Stimulated activated CD8-positive, alpha-beta memory T cell treated with anti-CD3 and anti-CD28 coated beads, Interleukin-4, amount 100 ng/mL, for 1 hour (primary cell): ENCODE results near the gene FAM89A.

Experiments used
- DNase-seq, 2 donors: peaks; one replicate each; pipeline ENCODE4 v3.0.0-alpha.2; 2020; ENCODE audit warnings: low read depth in 2 of 2, low spot score in 1 of 2

FAM89A gene

DNA sequence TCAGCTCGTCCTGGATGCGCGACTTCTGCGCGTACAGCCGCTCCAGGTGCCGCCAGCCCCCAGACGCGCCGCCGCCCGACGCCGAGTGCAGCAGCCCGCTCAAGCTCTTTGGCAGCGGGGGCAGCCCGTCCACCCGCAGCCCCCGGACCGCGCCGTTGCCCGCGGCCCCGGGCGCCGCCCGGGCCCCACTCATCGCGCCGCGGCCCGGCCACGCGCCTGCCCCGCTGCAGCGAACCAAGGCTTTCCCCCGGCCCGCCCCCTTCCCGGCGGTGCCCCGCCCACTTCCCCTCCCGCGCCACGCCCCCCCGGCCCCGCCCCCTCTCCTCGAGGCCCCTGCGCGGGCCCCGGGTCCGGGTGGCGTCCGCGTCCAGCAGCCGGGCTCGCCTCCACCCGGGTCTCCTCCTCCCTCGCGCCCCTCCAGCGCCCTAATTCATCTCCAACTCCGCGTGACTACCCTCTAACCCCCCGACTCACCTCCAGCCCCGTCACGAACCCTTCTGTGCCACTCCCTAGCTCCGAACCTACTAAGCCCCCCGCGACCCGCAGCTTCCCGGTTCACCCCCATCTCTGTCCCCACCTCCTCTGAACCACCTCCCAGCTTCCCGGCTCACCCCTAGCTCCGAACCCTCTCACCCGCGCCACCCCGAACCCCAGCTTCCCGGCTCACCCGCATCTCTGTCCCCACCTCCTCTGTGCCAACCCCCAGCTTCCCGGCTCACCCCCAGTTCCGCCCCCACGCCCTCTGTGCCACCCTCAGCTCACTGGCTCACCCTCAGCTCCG is at the start of gene FAM89A:
TSS of gene FAM89A (minus strand) at position 236 of the 781 bp plus-strand sequence. CDS start at position 193, 43 bp downstream.
- peak; percentile 43 for DNase-seq

DNA sequence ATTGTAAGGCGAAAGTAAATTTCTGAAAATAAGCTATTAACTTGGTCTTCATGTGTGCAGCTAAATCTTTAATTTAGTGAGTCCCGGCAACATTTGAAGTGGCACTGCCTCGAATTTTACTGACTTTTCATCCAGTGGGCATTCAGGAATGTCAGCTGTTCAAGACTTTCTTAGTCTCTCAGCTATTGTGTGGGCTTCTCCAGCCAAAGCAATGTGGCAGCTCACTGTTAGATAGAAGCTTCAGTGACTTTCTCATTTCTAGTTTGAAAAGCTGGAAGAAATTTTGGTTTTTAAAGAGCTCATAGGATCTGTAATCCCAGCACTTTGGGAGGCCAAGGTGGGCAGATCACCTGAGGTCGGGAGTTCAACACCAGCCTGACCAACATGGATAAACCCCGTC is 44.3 kb upstream of the FAM89A start:
- no peak for DNase-seq

DNA sequence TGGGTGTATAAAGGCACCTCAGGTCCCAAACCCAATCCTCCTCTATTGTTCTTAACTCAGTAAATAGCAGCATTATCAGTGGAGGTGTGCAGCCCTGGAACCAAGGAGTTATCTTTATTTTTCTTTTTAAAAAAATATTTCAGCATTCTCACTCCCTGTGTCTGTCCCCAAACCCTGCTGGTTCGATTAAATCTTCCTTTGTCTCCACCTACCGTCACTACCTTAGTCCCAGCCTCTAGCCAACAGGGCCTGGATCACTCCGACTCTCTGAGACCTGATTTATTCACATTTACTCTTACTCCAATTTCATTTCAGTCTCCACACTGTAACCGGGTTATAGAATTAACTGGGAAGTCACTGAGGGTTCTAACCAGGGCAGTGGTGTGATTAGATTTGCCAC is 39.1 kb upstream of the FAM89A start:
- DNase-seq: no peak

DNA sequence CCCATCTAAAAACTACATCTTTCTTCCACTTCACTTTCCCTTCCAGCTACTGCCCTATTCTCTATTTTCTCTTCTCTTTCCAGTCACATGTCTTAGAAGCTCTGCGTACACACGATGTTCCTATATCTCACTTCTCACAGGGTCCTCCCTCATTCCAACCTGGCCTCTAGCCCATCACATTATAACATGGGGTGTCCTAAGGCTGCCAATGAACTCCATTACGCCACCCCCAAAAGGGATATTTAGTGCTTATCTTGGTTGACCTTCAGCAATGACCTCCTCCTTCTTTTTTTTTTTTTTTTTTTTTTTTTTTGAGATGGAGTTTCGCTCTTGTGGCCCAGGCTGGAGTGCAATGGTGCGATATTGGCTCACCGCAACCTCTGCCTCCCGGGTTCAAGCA is 38.2 kb upstream of the FAM89A start:
- no peak for DNase-seq

DNA sequence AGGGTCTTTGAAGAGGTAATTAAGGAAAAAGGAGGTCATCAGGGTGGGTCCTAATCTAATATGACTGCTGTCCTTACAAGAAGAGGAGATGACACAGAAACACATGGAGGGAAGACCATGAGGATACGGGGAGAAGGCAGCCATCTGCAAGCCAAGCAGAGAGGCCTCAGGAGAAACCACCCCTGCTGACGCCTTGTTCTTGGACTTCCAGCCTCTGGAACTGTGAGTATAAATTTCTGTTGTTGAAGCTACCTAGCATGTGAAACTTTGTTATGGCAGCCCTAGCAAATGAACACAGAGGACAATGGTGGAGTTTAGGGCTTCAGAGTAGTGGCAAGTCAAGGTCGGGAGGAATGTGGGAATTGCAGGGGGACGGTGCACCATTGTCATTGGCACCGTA is 36.7 kb upstream of the FAM89A start:
- no peak for DNase-seq

DNA sequence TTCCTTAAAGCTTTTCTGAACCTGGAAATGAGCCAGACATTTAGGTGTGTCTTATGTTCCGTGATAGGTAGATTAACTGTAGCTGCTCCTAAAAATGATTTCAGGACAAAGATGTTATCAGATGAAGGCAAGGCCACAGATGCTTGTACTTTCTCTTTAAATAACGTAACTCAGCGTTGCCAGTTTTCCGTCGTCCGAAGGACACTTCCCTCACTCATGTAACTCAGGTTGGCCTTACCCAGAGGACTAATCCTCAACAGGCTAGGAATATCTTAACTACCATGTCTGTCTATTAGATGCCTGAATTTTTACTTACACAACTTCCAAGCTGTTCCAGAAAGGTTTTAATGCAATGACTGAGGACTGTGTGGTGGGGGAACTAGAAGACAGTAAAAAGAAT is 35.4 kb upstream of the FAM89A start:
- no peak for DNase-seq

DNA sequence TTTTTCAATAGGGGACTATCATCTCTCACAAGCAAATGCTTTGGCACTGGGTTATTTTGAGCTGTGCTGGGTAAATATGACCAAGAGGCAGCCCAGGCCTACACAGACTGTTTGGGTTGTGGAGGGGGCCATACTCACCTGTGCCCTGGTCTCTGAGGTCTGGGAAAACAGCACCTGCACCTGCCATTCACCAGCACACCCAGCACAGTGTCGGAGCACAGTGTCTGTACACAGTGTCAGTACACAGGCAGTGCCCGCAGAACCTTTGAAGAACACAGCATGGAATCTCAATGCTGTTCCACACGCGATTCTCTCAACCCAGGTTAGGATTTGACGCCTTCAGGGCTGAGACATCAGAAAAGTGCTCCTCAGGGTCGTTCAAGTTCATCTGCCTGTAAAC is 35.0 kb upstream of the FAM89A start:
- no peak for DNase-seq

DNA sequence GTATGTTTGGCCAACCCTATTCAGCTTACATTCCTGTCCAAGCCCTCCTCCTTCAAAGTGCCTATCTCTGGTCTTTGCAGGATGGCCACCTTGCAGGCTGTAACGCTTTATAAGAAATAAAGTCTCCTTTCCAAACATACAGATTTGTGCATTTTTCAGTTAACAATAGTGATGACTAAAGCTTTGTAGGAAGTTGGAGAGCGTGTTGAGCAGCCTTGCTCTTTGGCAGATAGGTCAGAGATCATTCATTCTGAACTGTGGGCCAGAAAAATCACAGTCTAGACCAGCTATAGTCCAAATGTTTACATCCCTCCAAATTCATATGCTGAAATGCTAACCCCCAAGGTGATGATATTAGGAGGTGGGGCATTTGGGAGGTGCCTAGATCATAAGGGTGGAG is 34.0 kb upstream of the FAM89A start:
- DNase-seq: no peak

DNA sequence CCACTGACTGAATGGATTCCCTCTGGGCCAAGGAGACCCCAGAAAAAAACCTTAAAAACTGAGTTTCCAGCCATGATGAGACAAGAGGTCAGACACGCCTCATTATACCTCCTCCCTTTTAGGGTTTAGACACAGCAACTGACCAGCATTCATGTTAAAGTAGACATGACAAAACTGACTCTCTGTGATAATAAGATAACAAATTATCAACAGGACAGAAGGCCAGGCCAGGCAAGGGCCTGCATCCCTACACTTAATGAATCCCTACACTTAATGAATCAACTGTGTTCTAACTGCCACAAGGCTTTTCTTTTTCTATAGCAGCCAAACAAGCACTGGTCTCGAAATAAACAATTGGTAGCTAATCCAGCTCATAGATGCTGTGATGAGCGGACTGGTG is 33.3 kb upstream of the FAM89A start:
- DNase-seq: no peak

DNA sequence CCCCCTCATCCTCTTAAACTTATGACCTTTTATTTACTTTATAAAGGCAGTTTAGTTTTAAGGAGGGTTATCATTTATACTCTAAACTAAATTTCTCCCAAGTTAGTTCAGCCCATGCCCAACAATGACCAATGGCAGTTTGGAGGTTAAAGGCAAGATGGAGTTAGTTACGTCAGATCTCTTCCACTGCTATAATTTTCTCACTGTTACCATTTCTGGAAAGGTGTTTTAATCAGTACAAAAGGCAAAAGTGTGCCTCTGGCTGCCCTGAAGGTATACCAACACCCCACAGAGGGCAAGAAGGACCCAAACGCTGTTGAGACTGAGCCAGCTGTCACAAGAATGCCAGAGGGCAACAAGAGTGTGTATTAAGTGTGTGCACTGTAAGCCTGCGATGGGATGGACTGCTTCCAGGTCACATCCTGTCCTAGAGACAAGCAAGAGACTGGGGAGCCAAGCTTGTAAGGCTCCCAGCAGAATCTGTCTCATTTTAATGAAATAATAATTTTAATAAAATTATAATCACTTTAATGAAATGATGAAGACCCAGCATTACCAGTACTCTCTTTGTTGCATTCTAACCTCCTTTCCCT is 32.5 kb upstream of the FAM89A start:
- no peak for DNase-seq

DNA sequence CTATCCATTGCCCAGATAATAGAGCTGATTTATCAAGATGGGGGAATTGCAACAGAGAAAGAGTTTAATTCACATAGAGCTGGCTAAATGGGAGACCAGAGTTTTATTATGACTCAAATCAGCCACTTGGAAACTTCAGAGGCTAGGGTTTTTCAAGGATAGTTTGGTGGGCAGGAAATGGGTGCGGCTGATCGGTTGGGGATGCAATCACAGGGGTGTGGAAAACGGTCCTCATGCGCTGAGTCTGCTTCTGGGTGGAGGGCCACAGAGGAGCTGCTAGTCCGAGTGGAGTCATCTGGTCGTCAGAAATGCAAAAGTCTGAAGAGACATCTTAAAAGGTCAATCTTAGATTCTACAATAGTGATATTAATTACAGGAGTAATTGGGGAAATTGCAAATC is 32.0 kb upstream of the FAM89A start:
- DNase-seq: no peak

DNA sequence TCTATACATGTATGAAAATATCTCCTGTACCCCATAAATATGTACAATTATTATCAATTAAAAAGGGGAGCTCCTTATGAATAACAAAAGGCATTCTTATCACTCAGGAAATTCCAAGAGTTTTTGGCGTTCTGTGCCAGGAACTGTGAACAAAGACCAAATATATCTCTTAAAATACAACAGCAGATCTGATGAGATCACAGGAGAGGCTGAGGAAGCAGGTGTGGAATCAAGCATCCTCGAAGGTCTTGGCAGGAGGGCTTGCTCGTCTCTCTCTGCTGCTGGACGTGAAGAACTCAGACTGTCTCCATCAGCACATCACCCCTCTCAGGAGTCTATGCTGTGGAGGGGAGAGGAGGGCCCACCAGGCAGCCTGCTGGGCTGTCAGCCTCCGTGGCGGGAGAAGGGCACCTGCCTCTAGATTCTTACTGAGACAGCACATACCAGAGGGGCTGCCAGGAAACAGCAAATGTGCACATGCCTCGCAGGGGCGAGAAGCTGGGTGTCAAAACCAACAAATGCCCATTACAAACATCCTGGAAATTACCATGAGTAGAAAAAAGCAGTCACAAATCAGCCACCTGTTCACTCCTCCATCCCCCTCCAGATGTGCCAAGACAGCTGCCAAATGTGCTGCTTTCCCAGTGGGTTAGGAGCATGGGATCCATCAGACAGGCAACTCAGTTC is 30.8 kb upstream of the FAM89A start:
- DNase-seq: no peak

DNA sequence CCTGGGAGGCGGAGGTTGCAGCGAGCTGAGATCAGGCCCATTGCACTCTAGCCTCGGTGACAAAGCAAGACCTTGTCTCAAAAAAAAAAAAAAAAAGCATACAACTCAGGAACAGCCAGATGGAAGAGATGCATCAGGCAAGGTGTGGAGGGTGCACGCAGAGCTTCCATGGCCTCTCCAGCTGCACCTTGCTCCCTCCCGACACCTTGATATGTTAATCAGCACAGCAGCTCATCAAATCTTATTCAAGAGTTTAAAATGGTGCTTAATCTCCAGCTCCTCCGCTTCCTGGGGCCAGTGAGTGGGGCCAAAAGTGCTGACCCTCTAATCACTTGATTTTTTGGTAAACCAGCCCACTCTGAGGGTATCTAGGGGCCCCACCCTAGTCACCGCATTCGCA is 29.3 kb upstream of the FAM89A start:
- DNase-seq: no peak

DNA sequence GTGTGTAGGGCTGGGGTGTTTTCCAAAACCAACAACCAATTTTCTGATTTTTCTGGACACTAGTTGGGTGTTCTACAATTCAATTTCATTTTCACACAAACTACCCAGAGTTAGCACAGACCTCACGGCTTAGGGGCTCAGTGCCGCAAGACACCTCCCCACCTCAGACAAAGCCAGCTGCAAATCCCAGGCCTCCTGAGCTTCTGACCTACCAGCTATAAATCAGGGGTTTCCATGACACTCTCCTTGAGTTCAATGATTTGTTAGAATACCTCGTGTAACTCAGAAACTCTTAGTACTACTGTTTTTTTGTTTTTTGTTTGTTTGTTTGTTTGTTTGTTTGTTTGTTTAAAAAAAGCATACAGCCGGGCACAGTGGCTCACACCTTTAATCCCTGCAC is 28.7 kb upstream of the FAM89A start:
- no peak for DNase-seq

DNA sequence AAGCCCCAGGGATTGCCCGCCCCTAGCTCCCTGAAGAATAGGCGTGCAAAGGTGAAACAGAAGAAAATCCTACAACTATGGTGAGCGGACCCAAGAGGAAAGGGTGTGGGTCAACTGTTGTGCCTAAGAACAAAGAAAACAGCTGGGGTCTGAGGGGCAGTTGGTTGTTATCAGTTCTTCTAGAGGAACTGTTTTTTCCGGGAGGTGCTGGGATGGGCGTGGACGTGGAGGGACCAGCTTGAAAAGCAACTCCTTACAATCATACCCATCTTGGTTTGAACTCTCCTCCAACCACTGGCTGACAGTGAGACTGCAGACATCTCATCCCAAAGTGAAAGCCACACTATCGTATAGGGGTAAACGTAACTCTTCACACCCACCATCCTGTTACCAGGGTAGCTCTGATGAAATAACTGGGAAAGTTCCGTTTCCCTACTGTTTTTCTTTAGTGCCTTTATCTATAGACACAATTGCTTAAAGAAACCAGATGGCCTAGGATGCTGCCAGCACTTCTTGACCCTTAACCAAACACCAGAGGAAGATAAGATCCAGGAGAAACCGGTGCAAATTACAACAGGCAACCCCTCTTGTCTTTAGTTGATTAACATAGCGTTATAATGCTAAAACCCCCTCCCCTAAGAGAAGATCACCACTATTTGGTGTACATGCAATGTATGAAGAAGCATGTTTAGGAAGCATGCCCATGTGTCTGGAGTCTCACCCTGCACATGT is 25.6 kb upstream of the FAM89A start:
- no peak for DNase-seq

DNA sequence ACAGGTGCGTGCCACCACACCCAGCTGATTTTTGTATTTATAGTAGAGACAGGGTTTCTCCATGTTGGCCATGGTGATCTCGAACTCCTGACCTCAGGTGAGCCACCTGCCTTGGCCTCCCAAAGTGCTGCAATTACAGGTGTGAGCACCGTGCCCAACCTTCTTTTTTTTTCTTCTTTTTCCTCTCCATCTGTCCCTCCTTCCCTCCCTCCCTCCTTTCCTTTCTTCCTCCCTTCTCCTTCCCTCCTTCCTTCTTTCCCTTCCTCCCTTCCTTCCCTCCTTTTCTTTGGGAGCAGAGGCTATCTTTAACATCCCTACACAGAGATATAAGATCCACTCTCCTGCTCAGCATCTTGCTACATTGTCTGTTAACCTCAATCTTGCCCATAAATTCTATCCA is 24.4 kb upstream of the FAM89A start:
- DNase-seq: no peak

DNA sequence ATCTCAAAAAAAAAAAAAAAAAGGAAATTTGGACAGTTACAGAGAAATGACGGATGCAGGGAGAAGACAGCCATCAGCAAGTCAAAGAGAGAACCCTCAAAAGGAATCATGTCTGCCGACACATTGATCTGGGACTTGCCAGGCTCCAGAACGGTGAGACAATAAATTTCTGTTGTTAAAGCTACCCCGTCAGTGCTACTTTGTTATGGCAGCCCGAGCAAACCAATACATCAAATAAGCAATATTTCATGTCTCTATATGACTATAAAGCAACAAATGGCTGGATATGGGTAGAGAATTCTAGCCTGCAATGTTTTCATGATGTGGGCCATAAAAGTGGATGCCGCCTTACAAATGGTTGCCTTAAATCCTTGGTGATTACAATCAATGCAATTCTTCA is 23.3 kb upstream of the FAM89A start:
- no peak for DNase-seq

DNA sequence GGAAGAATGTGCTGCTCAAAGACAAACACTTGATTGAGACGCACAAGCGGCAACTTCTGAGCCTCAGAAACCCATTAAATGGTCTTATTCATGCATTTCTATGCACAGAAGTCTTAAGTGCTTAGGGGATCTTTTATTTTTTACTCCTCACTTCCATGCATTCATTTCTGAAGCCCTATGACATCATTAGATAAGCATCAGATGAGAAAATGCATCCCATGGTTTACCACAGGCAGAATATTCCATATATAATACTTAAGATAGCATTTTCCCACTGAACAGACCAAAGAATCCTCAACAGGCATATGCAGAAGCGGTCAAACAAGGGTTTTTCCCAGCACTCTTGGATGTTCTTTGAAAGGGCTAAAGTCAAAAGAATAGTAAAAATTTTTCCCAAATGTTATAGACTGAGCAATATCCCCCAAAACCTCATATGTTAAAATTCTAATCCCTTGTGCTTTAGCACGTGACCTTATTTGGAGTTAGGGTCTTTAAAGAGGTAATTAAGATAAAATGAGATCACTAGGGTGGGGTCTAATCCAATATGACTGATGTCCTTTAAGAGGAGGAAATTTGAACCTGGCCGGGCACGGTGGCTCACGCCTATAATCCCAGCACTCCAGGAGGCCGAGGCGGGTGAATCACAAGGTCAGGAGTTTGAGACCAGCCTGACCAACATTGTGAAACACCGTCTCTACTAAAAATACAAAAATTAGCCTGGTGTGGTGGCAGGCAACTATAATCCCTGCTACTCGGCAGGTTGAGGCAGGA is 22.6 kb upstream of the FAM89A start:
- DNase-seq: no peak

DNA sequence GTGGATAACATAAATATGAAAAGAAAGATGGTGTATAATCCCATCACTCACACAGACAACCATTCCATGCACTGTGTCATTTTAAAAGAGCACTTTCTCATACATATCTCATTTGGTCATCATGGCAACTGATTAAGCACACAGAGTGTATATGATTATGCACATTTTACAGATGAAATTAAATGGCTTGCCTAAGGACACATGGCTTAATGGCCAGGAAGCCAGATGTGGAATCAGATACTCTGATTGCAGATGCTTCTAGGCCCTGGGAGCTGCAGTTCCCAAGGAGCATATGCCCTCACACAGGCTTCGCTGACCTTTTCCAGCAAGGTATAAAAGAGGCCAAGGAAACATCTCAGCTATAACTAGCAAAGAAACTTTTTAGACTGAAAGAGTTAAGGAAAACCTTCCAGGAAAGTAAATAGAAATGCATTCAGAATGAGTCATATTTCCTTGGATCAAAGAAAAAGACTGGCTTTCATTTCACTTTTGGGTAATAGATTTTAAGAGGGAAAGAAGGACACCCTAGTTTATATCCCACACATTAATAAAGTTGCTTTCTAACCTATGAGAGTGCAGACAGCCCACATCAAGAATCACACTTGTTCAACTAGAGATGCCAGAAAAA is 19.6 kb upstream of the FAM89A start:
- DNase-seq: no peak

DNA sequence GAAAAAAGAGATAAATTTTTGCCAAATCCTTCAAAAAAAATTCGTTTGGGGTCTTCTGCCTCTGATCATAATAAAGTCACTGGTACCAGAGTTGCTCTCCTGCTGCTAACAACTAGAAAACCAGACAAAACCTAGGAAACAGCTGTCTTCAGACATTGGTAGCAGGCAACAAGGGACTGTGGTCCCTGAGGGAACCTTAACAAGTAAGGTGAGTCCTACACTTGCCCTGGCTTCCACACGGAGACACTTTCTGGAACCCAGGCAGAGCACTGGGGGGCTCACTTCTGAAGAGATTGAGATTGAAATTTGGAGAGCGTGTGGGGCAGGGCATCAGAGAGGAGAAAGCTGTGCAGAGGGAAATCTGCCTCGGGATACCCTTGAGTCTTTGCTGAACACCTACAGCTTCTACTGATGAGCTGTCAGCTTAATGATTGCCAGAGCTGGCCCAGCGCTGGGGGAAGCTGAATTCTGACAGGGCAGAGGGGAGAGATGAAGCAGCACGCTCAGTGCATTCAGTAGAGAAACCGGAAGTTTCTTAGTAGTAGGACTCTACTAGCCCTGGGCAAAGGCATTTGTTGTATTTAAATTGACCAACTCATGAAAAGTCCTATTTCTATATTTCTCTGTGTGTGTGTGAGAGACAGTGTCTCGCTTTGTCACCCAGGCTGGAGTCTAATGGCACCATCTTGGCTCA is 18.5 kb upstream of the FAM89A start:
- no peak for DNase-seq
